ENCODE data around the gene HIGD1A. TPM values are rescaled to one million over a fixed set of nuclear protein-coding genes. Genes with fewer than 3 reads are reported as not detected.

HIGD1A gene
- total and polyA plus RNA-seq, 9 of the 15 experiments (the other 6 are each of a cell fraction or from before 2014, with no cell fraction given) = 165 to 1,185 (median 333) TPM

- TF ChIP-seq, protein P1, sequence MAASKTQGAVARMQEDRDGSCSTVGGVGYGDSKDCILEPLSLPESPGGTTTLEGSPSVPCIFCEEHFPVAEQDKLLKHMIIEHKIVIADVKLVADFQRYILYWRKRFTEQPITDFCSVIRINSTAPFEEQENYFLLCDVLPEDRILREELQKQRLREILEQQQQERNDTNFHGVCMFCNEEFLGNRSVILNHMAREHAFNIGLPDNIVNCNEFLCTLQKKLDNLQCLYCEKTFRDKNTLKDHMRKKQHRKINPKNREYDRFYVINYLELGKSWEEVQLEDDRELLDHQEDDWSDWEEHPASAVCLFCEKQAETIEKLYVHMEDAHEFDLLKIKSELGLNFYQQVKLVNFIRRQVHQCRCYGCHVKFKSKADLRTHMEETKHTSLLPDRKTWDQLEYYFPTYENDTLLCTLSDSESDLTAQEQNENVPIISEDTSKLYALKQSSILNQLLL (CRISPR knock-in tag; IDR thresholded peaks at IDR 0.05; ENCODE audit: borderline replicate concordance) = no peak
Observed at GRCh38 chr3:42739401-42740158, 64.7 kb downstream of the HIGD1A start (continued).

- POLR2A ChIA-PET = interaction anchor here (0.6 to 1.6 kb wide), 3 partner anchors 8 to 219 kb away, joined by 3 to 5 read pairs (median 3); partner anchors contain the start of gene HIGD1A
- H3K9ac ChIP-seq (ENCODE audit: insufficient read depth in 1 of 2, low read depth in 2 of 2, low read length in 2 of 2) = no peak overlapping the region
- no peaks in the 10 kb centered on the region for H3K4me1 ChIP-seq (replicated peaks in 1 of 2; ENCODE audit: control insufficient read depth in 2 of 2, insufficient read depth in 2 of 2, low read length in 2 of 2)
- 3% methylated on average over 6 of the region's 6 CpGs for WGBS (ENCODE audit: insufficient coverage, low coverage, missing lambda C conversion rate)
- no peak overlapping the region for H2AFZ ChIP-seq (ENCODE audit: low read depth, low read length)
- BruUV-seq (replicated peaks) = no TSS peak
- DNase-seq (ENCODE audit: extremely low read depth in 1 of 4, low spot score in 3 of 4) (no peak), FAIRE-seq (no peak), ATAC-seq (no peak)
- CTCF ChIA-PET (ENCODE audit: low intra/inter-chr PET ratio) = no interaction called here
- no peaks in the 10 kb centered on the region; the same call in 1 of the 2 replicates for H4K20me1 ChIP-seq (replicated peaks; ENCODE audit: control insufficient read depth, insufficient read depth, low read length)
- in situ Hi-C loops (cut with MboI) (no loop called here), intact Hi-C loops (cut with micrococcal nuclease) (no loop called here)
- H3K9me3 ChIP-seq (replicated peaks; ENCODE audit: control insufficient read depth, insufficient read depth, low read depth, low read length) = no peaks in the 10 kb centered on the region
- no peak overlapping the region for H3K27ac ChIP-seq (ENCODE audit: extremely low read depth, low read depth, low read length)
- no peaks in the 10 kb centered on the region for H3K79me2 ChIP-seq (ENCODE audit: control insufficient read depth, insufficient read depth, low read length)
- H3K9me1 ChIP-seq (ENCODE audit: control insufficient read depth, insufficient read depth, low read length) = no peaks in the 10 kb centered on the region
- H3K27me3 ChIP-seq (ENCODE audit: control insufficient read depth in 2 of 2, insufficient read depth in 2 of 2, low read length in 2 of 2) = peaks cover 23 to 30% of the 10 kb centered on the region in 2 experiments; a peak in 4 of 5 replicates
- H3K4me3 ChIP-seq = no peak overlapping the region
- H3K4me2 ChIP-seq (ENCODE audit: insufficient read depth, low read length) = no peak overlapping the region
- no peaks in the 10 kb centered on the region for H3K36me3 ChIP-seq (ENCODE audit: control insufficient read depth, insufficient read depth, low read length)
- TF ChIP-seq HDAC6 (IDR thresholded peaks at IDR 0.05; ENCODE audit: low read depth, low read length) (no peak), TSHZ1 (CRISPR knock-in tag; IDR thresholded peaks at IDR 0.05) (no peak), PCBP1 (IDR thresholded peaks at IDR 0.05; ENCODE audit: low read depth, low read length, poor library complexity, severe bottlenecking) (no peak), ZNF696 (CRISPR knock-in tag; conservative IDR thresholded peaks at IDR 0.05) (no peak), ZNF77 (CRISPR knock-in tag; IDR thresholded peaks at IDR 0.05) (no peak), ZNF395 (CRISPR knock-in tag; IDR thresholded peaks at IDR 0.05) (no peak)
- TF ChIP-seq, protein P2, sequence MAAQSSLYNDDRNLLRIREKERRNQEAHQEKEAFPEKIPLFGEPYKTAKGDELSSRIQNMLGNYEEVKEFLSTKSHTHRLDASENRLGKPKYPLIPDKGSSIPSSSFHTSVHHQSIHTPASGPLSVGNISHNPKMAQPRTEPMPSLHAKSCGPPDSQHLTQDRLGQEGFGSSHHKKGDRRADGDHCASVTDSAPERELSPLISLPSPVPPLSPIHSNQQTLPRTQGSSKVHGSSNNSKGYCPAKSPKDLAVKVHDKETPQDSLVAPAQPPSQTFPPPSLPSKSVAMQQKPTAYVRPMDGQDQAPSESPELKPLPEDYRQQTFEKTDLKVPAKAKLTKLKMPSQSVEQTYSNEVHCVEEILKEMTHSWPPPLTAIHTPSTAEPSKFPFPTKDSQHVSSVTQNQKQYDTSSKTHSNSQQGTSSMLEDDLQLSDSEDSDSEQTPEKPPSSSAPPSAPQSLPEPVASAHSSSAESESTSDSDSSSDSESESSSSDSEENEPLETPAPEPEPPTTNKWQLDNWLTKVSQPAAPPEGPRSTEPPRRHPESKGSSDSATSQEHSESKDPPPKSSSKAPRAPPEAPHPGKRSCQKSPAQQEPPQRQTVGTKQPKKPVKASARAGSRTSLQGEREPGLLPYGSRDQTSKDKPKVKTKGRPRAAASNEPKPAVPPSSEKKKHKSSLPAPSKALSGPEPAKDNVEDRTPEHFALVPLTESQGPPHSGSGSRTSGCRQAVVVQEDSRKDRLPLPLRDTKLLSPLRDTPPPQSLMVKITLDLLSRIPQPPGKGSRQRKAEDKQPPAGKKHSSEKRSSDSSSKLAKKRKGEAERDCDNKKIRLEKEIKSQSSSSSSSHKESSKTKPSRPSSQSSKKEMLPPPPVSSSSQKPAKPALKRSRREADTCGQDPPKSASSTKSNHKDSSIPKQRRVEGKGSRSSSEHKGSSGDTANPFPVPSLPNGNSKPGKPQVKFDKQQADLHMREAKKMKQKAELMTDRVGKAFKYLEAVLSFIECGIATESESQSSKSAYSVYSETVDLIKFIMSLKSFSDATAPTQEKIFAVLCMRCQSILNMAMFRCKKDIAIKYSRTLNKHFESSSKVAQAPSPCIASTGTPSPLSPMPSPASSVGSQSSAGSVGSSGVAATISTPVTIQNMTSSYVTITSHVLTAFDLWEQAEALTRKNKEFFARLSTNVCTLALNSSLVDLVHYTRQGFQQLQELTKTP (IDR thresholded peaks at IDR 0.05; ENCODE audit: low read depth in 1 of 2, partially characterized antibody in 2 of 2) = no peak
Observed at GRCh38 chr3:42736531-42736930, 67.8 kb downstream of the HIGD1A start.
